MM.1S (cell line): ENCODE results near the gene SLC24A3.

Experiments used
- DNase-seq: peaks from one replicate; pipeline ENCODE4 v3.0.0-alpha.2; 2015
- H2AFZ ChIP-seq: fragments of 300-600 bp; sonication (generic); 2 replicates; pipeline ENCODE4 v1.6.0; 2016; ENCODE audit warnings: antibody characterized with exemption, low read length
- H3F3A ChIP-seq: fragments of 300-600 bp; sonication (generic); 2 replicates; pipeline ENCODE4 v1.6.1; 2016; ENCODE audit warnings: mild to moderate bottlenecking, antibody characterized with exemption, low read length, moderate library complexity, mixed read lengths; ENCODE audit not compliant: insufficient read depth
- H3K27ac ChIP-seq: fragments of 300-600 bp; sonication (generic); 2 replicates; pipeline ENCODE4 v1.5.1; 2016; ENCODE audit warnings: mild to moderate bottlenecking, low read length
- H3K27me3 ChIP-seq: fragments of 300-600 bp; sonication (generic); replicated peaks from 2 replicates; pipeline ENCODE4 v1.6.0; 2016; ENCODE audit warnings: low read length; ENCODE audit not compliant: insufficient read depth
- H3K36me3 ChIP-seq: fragments of 300-600 bp; sonication (generic); replicated peaks from 2 replicates; pipeline ENCODE4 v1.6.1; 2016; ENCODE audit warnings: mild to moderate bottlenecking, low read length, mixed read lengths; ENCODE audit not compliant: insufficient read depth
- H3K4me1 ChIP-seq: fragments of 300-600 bp; sonication (generic); 2 replicates; pipeline ENCODE4 v1.6.1; 2016; ENCODE audit warnings: low read length, mixed read lengths
- H3K4me2 ChIP-seq: fragments of 300-600 bp; sonication (generic); 2 replicates; pipeline ENCODE4 v1.6.0; 2016; ENCODE audit warnings: low read depth, low read length
- H3K4me3 ChIP-seq: fragments of 300-600 bp; sonication (generic); 2 replicates; pipeline ENCODE4 v1.5.1; 2016; ENCODE audit warnings: low read length, mixed read lengths
- H3K79me2 ChIP-seq: fragments of 300-600 bp; sonication (generic); 2 replicates; pipeline ENCODE4 v1.6.1; 2016; ENCODE audit warnings: mixed run types, low read length, mixed read lengths
- H3K9ac ChIP-seq: fragments of 300-600 bp; sonication (generic); 2 replicates; pipeline ENCODE4 v1.6.1; 2016; ENCODE audit warnings: low read length, mixed read lengths
- H3K9me2 ChIP-seq: fragments of 300-600 bp; sonication (generic); replicated peaks from 2 replicates; pipeline ENCODE4 v1.6.1; 2016; ENCODE audit warnings: mild to moderate bottlenecking, low read length, mixed read lengths; ENCODE audit not compliant: insufficient read depth
- H3K9me3 ChIP-seq: fragments of 300-600 bp; sonication (generic); replicated peaks from 2 replicates; pipeline ENCODE4 v1.6.1; 2016; ENCODE audit warnings: mild to moderate bottlenecking, low read length, mixed read lengths; ENCODE audit not compliant: insufficient read depth
- H4K20me1 ChIP-seq: fragments of 300-600 bp; sonication (generic); 2 replicates; pipeline ENCODE4 v1.6.1; 2016; ENCODE audit warnings: mild to moderate bottlenecking, low read length, moderate library complexity, mixed read lengths; ENCODE audit not compliant: insufficient read depth
- EZH2 ChIP-seq: fragments of 300-600 bp; sonication (generic); optimal IDR thresholded peaks from 2 replicates; pipeline ENCODE3; 2017; ENCODE audit warnings: low read depth, mild to moderate bottlenecking, antibody characterized with exemption, low read length, mixed read lengths
- EZH2phosphoT487 ChIP-seq: fragments of 300-600 bp; sonication (generic); IDR thresholded peaks from 2 replicates; pipeline ENCODE4 v1.6.1; 2018; ENCODE audit warnings: antibody characterized with exemption, low read length
- TF ChIP-seq, protein P1 (sequence below): fragments of 300-600 bp; sonication (generic); IDR thresholded peaks from 2 replicates; pipeline ENCODE4 v1.5.1; 2016; ENCODE audit warnings: antibody characterized with exemption, low read length, mixed read lengths

SLC24A3 gene

DNA sequence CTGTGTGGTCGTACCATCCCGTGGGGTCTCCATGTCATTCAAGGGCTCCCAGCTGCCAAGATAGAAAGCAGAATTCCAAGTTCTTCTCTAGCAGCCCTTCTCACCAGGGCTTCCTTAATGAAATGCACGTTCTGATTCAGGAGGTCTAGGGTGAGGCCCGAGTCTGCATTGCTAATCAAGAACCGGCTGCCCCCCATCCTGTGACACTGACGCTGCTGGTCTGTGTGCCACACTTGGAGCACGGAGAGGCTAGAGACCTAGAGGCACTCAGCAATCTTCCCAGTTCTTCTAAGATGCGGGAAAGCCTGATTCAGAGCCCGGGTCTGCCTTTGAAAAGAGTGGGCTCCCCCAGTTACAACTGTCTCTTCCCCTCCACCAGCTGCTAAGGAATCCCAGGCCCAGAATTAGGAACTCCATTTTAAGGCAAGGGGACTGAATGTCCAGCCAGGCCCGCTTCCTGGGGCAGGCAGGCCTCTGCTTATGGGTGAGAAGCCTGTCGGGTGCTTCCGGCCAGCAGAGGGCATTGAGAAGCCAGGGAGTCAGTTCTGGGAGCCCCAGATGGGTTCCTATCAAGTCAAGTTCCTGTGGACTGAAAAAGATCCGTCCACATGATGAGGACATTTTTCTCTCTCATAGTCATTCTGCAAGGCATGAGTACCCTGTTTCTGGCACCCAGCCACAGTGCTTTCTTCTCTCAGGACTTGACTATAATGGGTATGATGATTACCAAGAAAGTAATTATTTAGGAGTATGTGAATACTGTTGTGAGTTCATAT is 475.8 kb downstream of the SLC24A3 start:
- H3K27ac ChIP-seq = no peak overlapping the region
- H3K79me2 ChIP-seq = no peaks in the 10 kb centered on the region
- peak; percentile 37 for DNase-seq
- H3K4me2 ChIP-seq = no peak overlapping the region
- H3K4me3 ChIP-seq = no peak overlapping the region
- no peaks in the 10 kb centered on the region for H3K9me3 ChIP-seq
- no peaks in the 10 kb centered on the region for H3F3A ChIP-seq
- H4K20me1 ChIP-seq = no peaks in the 10 kb centered on the region
- H3K27me3 ChIP-seq = no peaks in the 10 kb centered on the region
- H3K9me2 ChIP-seq = no peaks in the 10 kb centered on the region
- H2AFZ ChIP-seq = no peak overlapping the region
- TF ChIP-seq, protein P1, sequence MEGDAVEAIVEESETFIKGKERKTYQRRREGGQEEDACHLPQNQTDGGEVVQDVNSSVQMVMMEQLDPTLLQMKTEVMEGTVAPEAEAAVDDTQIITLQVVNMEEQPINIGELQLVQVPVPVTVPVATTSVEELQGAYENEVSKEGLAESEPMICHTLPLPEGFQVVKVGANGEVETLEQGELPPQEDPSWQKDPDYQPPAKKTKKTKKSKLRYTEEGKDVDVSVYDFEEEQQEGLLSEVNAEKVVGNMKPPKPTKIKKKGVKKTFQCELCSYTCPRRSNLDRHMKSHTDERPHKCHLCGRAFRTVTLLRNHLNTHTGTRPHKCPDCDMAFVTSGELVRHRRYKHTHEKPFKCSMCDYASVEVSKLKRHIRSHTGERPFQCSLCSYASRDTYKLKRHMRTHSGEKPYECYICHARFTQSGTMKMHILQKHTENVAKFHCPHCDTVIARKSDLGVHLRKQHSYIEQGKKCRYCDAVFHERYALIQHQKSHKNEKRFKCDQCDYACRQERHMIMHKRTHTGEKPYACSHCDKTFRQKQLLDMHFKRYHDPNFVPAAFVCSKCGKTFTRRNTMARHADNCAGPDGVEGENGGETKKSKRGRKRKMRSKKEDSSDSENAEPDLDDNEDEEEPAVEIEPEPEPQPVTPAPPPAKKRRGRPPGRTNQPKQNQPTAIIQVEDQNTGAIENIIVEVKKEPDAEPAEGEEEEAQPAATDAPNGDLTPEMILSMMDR = peak; percentile 57
- TF ChIP-seq EZH2phosphoT487 (no peak), EZH2 (no peak)
- peaks cover 5% of the 10 kb centered on the region; the same call in 1 of the 2 replicates for H3K4me1 ChIP-seq
- no peaks in the 10 kb centered on the region for H3K36me3 ChIP-seq
- no peak overlapping the region for H3K9ac ChIP-seq

DNA sequence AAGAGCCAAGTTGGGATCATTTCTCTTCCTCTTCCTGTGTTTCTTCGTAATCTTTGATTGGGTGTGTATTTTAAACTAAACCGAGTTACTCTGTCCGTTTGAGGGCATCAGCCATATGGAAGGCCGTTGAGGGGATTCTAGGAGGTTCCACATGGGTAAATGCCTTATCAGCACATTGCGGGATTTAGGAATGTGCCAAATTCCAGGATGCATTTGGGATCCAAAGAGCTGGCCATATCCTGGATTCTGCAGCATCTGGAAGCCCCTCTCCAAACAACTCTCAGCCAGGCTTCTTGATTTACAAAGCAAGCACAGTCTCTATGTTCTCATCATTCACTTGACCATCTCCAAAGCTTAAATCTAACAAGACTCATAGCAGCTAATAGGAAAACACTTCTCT is 478.0 kb downstream of the SLC24A3 start:
- Histone ChIP-seq H3K27me3 (no peaks in the 10 kb centered on the region), H2AFZ (no peak overlapping the region), H3F3A (no peaks in the 10 kb centered on the region), H3K79me2 (no peaks in the 10 kb centered on the region), H3K4me2 (no peak overlapping the region), H3K36me3 (no peaks in the 10 kb centered on the region), H3K27ac (no peak overlapping the region), H3K4me3 (no peak overlapping the region), H3K9ac (no peak overlapping the region), H3K4me1 (peaks cover 5% of the 10 kb centered on the region; the same call in 1 of the 2 replicates), H4K20me1 (no peaks in the 10 kb centered on the region), H3K9me2 (no peaks in the 10 kb centered on the region), H3K9me3 (no peaks in the 10 kb centered on the region)
- TF ChIP-seq EZH2 (no peak), EZH2phosphoT487 (no peak)
- TF ChIP-seq, protein P1 = no peak
- no peak for DNase-seq

DNA sequence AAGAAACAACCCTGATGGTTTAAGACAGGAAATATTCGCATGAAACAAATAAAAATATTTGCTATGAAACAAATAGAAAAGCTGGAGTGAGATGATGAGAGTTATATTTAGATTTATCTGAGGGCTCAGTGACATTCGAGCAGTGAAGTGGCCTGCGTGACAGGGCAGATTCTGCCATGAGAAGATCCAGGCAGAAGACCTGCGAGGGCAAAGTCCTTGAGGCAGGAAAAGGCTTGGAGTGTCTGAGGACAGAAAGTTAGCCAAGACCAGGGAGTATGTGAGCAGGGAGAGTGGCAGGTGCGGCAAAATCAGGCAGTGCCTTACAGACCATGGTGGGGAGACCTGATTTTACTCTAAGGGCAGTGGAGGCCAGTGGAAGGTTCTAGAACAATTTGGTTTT is 478.7 kb downstream of the SLC24A3 start:
- Histone ChIP-seq H3K9ac (no peak overlapping the region), H3K36me3 (no peaks in the 10 kb centered on the region), H3K4me1 (peaks cover 5% of the 10 kb centered on the region; the same call in 1 of the 2 replicates), H2AFZ (no peak overlapping the region), H3K27ac (no peak overlapping the region), H3K4me2 (no peak overlapping the region), H4K20me1 (no peaks in the 10 kb centered on the region), H3K9me3 (no peaks in the 10 kb centered on the region), H3K4me3 (no peak overlapping the region), H3K27me3 (no peaks in the 10 kb centered on the region), H3K9me2 (no peaks in the 10 kb centered on the region), H3F3A (no peaks in the 10 kb centered on the region), H3K79me2 (no peaks in the 10 kb centered on the region)
- TF ChIP-seq, protein P1 = no peak
- DNase-seq = no peak
